ENCODE results near the gene SESTD1. TPM values are rescaled to one million over a fixed set of nuclear protein-coding genes. Genes with fewer than 3 reads are reported as not detected.

The SESTD1 gene
- total and polyA plus RNA-seq, 9 of the 15 experiments (the other 6 are each of a cell fraction or from before 2014, with no cell fraction given), result 0.32 to 5.6 (median 2.1) TPM

DNA sequence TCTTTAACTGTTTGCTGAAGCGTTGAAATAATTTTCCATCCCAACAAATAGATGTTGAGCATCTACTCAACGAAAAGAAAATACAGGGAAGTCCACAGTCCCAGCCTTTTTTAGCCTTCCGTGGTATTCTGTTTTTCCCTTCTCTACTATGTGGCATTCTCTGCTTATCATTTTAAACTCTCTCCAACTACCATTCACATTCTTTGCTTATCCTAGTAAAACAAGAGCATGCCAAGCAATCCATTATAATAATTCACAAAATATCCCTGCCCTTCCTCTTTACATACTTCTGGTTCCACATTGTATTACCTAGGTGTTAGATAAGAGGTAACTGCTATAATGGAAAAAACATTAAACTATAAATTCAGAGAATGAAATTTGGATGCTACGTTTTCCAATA is 1.6 kb upstream of the SESTD1 start (continued):
- TF ChIP-seq SREBF2 (CRISPR knock-in tag; IDR thresholded peaks at IDR 0.05), result no peak
- no peak for TF ChIP-seq HIVEP1 (CRISPR knock-in tag; IDR thresholded peaks at IDR 0.05)
- TF ChIP-seq, protein P1, sequence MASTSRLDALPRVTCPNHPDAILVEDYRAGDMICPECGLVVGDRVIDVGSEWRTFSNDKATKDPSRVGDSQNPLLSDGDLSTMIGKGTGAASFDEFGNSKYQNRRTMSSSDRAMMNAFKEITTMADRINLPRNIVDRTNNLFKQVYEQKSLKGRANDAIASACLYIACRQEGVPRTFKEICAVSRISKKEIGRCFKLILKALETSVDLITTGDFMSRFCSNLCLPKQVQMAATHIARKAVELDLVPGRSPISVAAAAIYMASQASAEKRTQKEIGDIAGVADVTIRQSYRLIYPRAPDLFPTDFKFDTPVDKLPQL (IDR thresholded peaks at IDR 0.05; ENCODE audit: extremely low read depth, insufficient read length), result no peak
- no peak for TF ChIP-seq ZNF780A (CRISPR knock-in tag; IDR thresholded peaks at IDR 0.05)
- TF ChIP-seq, protein P2, sequence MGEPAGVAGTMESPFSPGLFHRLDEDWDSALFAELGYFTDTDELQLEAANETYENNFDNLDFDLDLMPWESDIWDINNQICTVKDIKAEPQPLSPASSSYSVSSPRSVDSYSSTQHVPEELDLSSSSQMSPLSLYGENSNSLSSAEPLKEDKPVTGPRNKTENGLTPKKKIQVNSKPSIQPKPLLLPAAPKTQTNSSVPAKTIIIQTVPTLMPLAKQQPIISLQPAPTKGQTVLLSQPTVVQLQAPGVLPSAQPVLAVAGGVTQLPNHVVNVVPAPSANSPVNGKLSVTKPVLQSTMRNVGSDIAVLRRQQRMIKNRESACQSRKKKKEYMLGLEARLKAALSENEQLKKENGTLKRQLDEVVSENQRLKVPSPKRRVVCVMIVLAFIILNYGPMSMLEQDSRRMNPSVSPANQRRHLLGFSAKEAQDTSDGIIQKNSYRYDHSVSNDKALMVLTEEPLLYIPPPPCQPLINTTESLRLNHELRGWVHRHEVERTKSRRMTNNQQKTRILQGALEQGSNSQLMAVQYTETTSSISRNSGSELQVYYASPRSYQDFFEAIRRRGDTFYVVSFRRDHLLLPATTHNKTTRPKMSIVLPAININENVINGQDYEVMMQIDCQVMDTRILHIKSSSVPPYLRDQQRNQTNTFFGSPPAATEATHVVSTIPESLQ (CRISPR knock-in tag; IDR thresholded peaks at IDR 0.05), result no peak
- TF ChIP-seq SRSF3 (IDR thresholded peaks at IDR 0.05; ENCODE audit: insufficient read depth, low read length), result no peak
- no peak for TF ChIP-seq MAFK (IDR thresholded peaks at IDR 0.05; ENCODE audit: low read length)
- no peak for TF ChIP-seq TAL1 (IDR thresholded peaks at IDR 0.05)
- TF ChIP-seq, protein P3, sequence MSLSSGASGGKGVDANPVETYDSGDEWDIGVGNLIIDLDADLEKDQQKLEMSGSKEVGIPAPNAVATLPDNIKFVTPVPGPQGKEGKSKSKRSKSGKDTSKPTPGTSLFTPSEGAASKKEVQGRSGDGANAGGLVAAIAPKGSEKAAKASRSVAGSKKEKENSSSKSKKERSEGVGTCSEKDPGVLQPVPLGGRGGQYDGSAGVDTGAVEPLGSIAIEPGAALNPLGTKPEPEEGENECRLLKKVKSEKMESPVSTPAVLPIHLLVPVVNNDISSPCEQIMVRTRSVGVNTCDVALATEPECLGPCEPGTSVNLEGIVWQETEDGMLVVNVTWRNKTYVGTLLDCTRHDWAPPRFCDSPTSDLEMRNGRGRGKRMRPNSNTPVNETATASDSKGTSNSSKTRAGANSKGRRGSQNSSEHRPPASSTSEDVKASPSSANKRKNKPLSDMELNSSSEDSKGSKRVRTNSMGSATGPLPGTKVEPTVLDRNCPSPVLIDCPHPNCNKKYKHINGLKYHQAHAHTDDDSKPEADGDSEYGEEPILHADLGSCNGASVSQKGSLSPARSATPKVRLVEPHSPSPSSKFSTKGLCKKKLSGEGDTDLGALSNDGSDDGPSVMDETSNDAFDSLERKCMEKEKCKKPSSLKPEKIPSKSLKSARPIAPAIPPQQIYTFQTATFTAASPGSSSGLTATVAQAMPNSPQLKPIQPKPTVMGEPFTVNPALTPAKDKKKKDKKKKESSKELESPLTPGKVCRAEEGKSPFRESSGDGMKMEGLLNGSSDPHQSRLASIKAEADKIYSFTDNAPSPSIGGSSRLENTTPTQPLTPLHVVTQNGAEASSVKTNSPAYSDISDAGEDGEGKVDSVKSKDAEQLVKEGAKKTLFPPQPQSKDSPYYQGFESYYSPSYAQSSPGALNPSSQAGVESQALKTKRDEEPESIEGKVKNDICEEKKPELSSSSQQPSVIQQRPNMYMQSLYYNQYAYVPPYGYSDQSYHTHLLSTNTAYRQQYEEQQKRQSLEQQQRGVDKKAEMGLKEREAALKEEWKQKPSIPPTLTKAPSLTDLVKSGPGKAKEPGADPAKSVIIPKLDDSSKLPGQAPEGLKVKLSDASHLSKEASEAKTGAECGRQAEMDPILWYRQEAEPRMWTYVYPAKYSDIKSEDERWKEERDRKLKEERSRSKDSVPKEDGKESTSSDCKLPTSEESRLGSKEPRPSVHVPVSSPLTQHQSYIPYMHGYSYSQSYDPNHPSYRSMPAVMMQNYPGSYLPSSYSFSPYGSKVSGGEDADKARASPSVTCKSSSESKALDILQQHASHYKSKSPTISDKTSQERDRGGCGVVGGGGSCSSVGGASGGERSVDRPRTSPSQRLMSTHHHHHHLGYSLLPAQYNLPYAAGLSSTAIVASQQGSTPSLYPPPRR (CRISPR knock-in tag; IDR thresholded peaks at IDR 0.05; ENCODE audit: borderline replicate concordance), result no peak
- no peak for TF ChIP-seq POU5F1 (IDR thresholded peaks at IDR 0.05; ENCODE audit: borderline replicate concordance, low read depth, low read length, partially characterized antibody)

Measured in K562 (cell line).